HG02588 (cell line): ENCODE results near the gene IQCM.

Source experiments
- ATAC-seq: cut with Tn5 transposase; IDR thresholded peaks from one replicate; pipeline ENCODE4 v1.9.1; 2021; ENCODE audit warnings: mild to moderate bottlenecking, moderate library complexity; ENCODE audit not compliant: unreplicated experiment

The IQCM gene

GRCh38 chr4:149321438-149321837 is 494.2 kb downstream of the IQCM start:
- ATAC-seq: no peak

GRCh38 chr4:149311076-149311475 is 504.6 kb downstream of the IQCM start:
- no peak for ATAC-seq

- no peak for ATAC-seq
Observed at GRCh38 chr4:149306537-149306936, 509.1 kb downstream of the IQCM start.
